ENCODE measurements around the gene TMEM88.

TMEM88 gene

GRCh38 chr17:7840875-7841274 is 14.0 kb upstream of the TMEM88 start:
- H3K27ac ChIP-seq: peak overlapping the region; percentile 93
- peak overlapping the region; percentile 76 for H3K4me3 ChIP-seq
- no peak for DNase-seq (ENCODE audit: low spot score)
- TF ChIP-seq CTCF (IDR thresholded peaks at IDR 0.05): no peak

GRCh38 chr17:7841396-7841914 is 13.4 kb upstream of the TMEM88 start:
- DNase-seq (ENCODE audit: low spot score): peak; percentile 96
- H3K27ac ChIP-seq: peak overlapping the region; percentile 93
- TF ChIP-seq CTCF (IDR thresholded peaks at IDR 0.05): no peak
- H3K4me3 ChIP-seq: peak overlapping the region; percentile 76

GRCh38 chr17:7841915-7842379 is 12.9 kb upstream of the TMEM88 start:
- Histone ChIP-seq H3K27ac (peak overlapping the region; percentile 93), H3K4me3 (peak overlapping the region; percentile 76)
- no peak for TF ChIP-seq CTCF (IDR thresholded peaks at IDR 0.05)
- DNase-seq (ENCODE audit: low spot score): no peak

GRCh38 chr17:7842380-7843256 is 12.2 kb upstream of the TMEM88 start:
- Histone ChIP-seq H3K4me3 (peak overlapping the region; percentile 76), H3K27ac (peak overlapping the region; percentile 93)
- TF ChIP-seq CTCF (IDR thresholded peaks at IDR 0.05): no peak
- peak; percentile 93 for DNase-seq (ENCODE audit: low spot score)

GRCh38 chr17:7843257-7843535 is 11.7 kb upstream of the TMEM88 start:
- DNase-seq (ENCODE audit: low spot score): no peak
- peak overlapping the region; percentile 93 for H3K27ac ChIP-seq
- TF ChIP-seq CTCF (IDR thresholded peaks at IDR 0.05): no peak
- H3K4me3 ChIP-seq: peak overlapping the region; percentile 76

- Histone ChIP-seq H3K4me3 (peak overlapping the region; percentile 76), H3K27ac (peak overlapping the region; percentile 93)
- peak; percentile 92 for DNase-seq (ENCODE audit: low spot score)
- no peak for TF ChIP-seq CTCF (IDR thresholded peaks at IDR 0.05)
Measured at GRCh38 chr17:7843536-7844291, 11.2 kb upstream of the TMEM88 start.

Measured in coronary artery (tissue), 2 donors.